Adrenal gland (tissue), 12 donors: Measurements from ENCODE around the gene SNAPC4. TPM values are rescaled to one million over a fixed set of nuclear protein-coding genes. Genes with fewer than 3 reads are reported as not detected.

ENCODE experiments used
- DNase-seq, 7 donors: peaks; one replicate each; pipeline ENCODE4 v3.0.0-alpha.2; 2019 to 2020
- H3K27ac ChIP-seq, 5 donors: fragments of 200-600 bp; sonication (generic) in 4 of 5; 1 replicate in 3 of 5; 2 replicates in 2 of 5; pipeline versions ENCODE4 v1.5.1 to v1.8.0; 2016 to 2020; ENCODE audit warnings: mild to moderate bottlenecking in 1 of 5
- H3K27me3 ChIP-seq: fragments of 200-600 bp; 2 replicates; pipeline ENCODE4 v1.8.0; 2021
- H3K36me3 ChIP-seq, 2 donors: fragments of 200-600 bp; replicated peaks in 1 of 2; 1 replicate in 1 of 2; 2 replicates in 1 of 2; pipeline versions ENCODE4 v1.5.1 to v1.8.0; 2018 to 2022
- H3K4me1 ChIP-seq, 2 donors: fragments of 200-600 bp; replicated peaks in 1 of 2; 1 replicate in 1 of 2; 2 replicates in 1 of 2; pipeline versions ENCODE4 v1.5.1 to v1.8.0; 2018 to 2021
- H3K4me3 ChIP-seq, 4 donors: fragments of 200-600 bp; sonication (generic) in 3 of 4; one replicate each; pipeline ENCODE4 v1.5.1; 2016 to 2018
- H3K9me3 ChIP-seq, 3 donors: fragments of 200-600 bp; sonication (generic) in 1 of 3; replicated peaks in 1 of 3; 1 replicate in 2 of 3; 2 replicates in 1 of 3; pipeline versions ENCODE4 v1.5.1 to v1.8.0; 2016 to 2021
- CTCF ChIP-seq, 6 experiments: fragments of 450-650 bp in 4 of 6; fragments of 200-600 bp in 2 of 6; sonication (generic) in 1 of 6; IDR thresholded peaks; 1 replicate in 5 of 6; 2 replicates in 1 of 6; pipeline versions ENCODE4 v1.5.1 to v1.8.0; 2016 to 2021; ENCODE audit warnings: antibody characterized with exemption in 6 of 6, mild to moderate bottlenecking in 2 of 6, moderate library complexity in 1 of 6
- POLR2A ChIP-seq, 2 donors: fragments of 450-650 bp; IDR thresholded peaks; one replicate each; pipeline ENCODE4 v1.6.1; 2017; ENCODE audit warnings: antibody characterized with exemption in 2 of 2, mild to moderate bottlenecking in 2 of 2, moderate library complexity in 1 of 2
- WGBS, 4 donors: extraction: QIAGEN DNeasy Blood & Tissue Kit in 2 of 4; methylation state at CpG; one replicate each; pipeline versions ENCODE4 v1.1.5 to v1.1.7; 2013 to 2017; 5-methylcytosine and 5-hydroxymethylcytosine counted together
- intact Hi-C, 2 donors: fragments of 100-400 bp; cut with DNase I; formaldehyde crosslinking; loops; one replicate each; pipeline versions ENCODE4 v1.14.1 to v1.15.0; 2022 to 2023
- polyA plus RNA-seq, 3 donors: library from polyadenylated mRNA; stranded (reverse); fragments of 200-250 nt in 2 of 3; fragments of 350-450 nt in 1 of 3; fragmentation: Illumina TruSeq in 1 of 3; extraction: RNeasy Lipid Tissue Mini Kit (QIAGEN cat#74804) in 1 of 3; gene quantifications; one replicate each; pipeline ENCODE4 v1.2.3, GENCODE V29; 2013 to 2014
- total RNA-seq, 9 donors: library from RNA; depleted of rRNA in 4 of 9; stranded (reverse); fragments of >200 nt in 4 of 9; fragments of 120-200 nt in 1 of 9; fragmentation: NEBNext Ultra II Directional in 1 of 9; extraction: Animal tissue kit (Norgen Biotek cat#: 25700) in 1 of 9; gene quantifications; one replicate each; pipeline versions ENCODE4 v1.1.0 to v1.2.4, GENCODE V29; 2013 to 2023
- donor health status: healthy with polysubstance abuse.
- donor health status: Bipolar disorder and iron deficiency.
- donor health status: DM: yes; HTN: yes; CAD: no.
- donor health status: DM: no; HTN: no; CAD: no.
- donor health status: DM: no; HTN: no; CAD: no.
- donor health status: DM: yes; HTN: yes; CAD: no.

The SNAPC4 gene
- total and polyA plus RNA-seq, 12 donors: 2.4 to 20.1 (median 5.6) TPM

- Histone ChIP-seq H3K4me1 (peaks cover 26 to 43% of the 10 kb centered on the region in 2 donors), H3K27ac (peak overlapping the region in 1 of 5 donors; percentile 80), H3K4me3 (peak overlapping the region; percentile 16 to 97 (median 62)), H3K27me3 (no peaks in the 10 kb centered on the region), H3K9me3 (no peaks in the 10 kb centered on the region), H3K36me3 (peaks cover 0 to 32% of the 10 kb centered on the region in 2 donors)
- peak in 3 of 7 donors; percentile 28 to 41 (median 40) for DNase-seq
- intact Hi-C loops: no loop called here
- WGBS, 4 donors: 0 to 1% (median 0%) methylated on average over 1 to 91 of the region's 91 CpGs
- TF ChIP-seq CTCF (IDR thresholded peaks at IDR 0.05): peak in 1 of 6 experiments; percentile 7
- TF ChIP-seq POLR2A (IDR thresholded peaks at IDR 0.05): no peak
Measured at GRCh38 chr9:136438548-136439480, 38.8 kb upstream of the SNAPC4 start.

GRCh38 chr9:136437839-136438547, 38.0 kb upstream of the SNAPC4 start:
- intact Hi-C loops: no loop called here
- Histone ChIP-seq H3K4me1 (peaks cover 26 to 43% of the 10 kb centered on the region in 2 donors), H3K27me3 (no peaks in the 10 kb centered on the region), H3K4me3 (peak overlapping the region in 2 of 4 donors; percentile 79 to 97), H3K9me3 (no peaks in the 10 kb centered on the region), H3K36me3 (peaks cover 0 to 32% of the 10 kb centered on the region in 2 donors), H3K27ac (peak overlapping the region in 1 of 5 donors; percentile 7)
- no peak for DNase-seq
- TF ChIP-seq CTCF (IDR thresholded peaks at IDR 0.05) (no peak), POLR2A (IDR thresholded peaks at IDR 0.05) (no peak)
- 56 to 64% (median 58%) methylated on average over 34 to 37 of the region's 37 CpGs for WGBS, 4 donors

GRCh38 chr9:136437430-136437829, 37.5 kb upstream of the SNAPC4 start:
- peak in 1 of 7 donors; percentile 16 for DNase-seq
- WGBS, 4 donors: 66 to 79% (median 72%) methylated on average over 8 of the region's 8 CpGs
- Histone ChIP-seq H3K4me1 (peaks cover 26 to 43% of the 10 kb centered on the region in 2 donors), H3K4me3 (peak overlapping the region in 1 of 4 donors; percentile 97), H3K36me3 (peaks cover 0 to 32% of the 10 kb centered on the region in 2 donors), H3K9me3 (no peaks in the 10 kb centered on the region), H3K27me3 (no peaks in the 10 kb centered on the region), H3K27ac (peak overlapping the region in 1 of 5 donors; percentile 7)
- intact Hi-C loops: no loop called here
- TF ChIP-seq CTCF (IDR thresholded peaks at IDR 0.05) (no peak), POLR2A (IDR thresholded peaks at IDR 0.05) (no peak)

GRCh38 chr9:136436055-136436634, 36.2 kb upstream of the SNAPC4 start:
- TF ChIP-seq POLR2A (IDR thresholded peaks at IDR 0.05): no peak
- TF ChIP-seq CTCF (IDR thresholded peaks at IDR 0.05): no peak
- H3K9me3 ChIP-seq: no peaks in the 10 kb centered on the region
- H3K27me3 ChIP-seq: no peaks in the 10 kb centered on the region
- intact Hi-C loops: no loop called here
- H3K27ac ChIP-seq: no peak overlapping the region
- no peak overlapping the region for H3K4me3 ChIP-seq
- 87 to 94% (median 90%) methylated on average over 18 to 25 of the region's 25 CpGs for WGBS, 4 donors
- peaks cover 0 to 25% of the 10 kb centered on the region in 2 donors for H3K36me3 ChIP-seq
- DNase-seq: no peak
- H3K4me1 ChIP-seq: peaks cover 22 to 37% of the 10 kb centered on the region in 2 donors
